Measurements from ENCODE around the gene MED22.

GRCh38 chr9:133306242-133307204, 41.4 kb downstream of the MED22 start:
- TF ChIP-seq, protein P1, sequence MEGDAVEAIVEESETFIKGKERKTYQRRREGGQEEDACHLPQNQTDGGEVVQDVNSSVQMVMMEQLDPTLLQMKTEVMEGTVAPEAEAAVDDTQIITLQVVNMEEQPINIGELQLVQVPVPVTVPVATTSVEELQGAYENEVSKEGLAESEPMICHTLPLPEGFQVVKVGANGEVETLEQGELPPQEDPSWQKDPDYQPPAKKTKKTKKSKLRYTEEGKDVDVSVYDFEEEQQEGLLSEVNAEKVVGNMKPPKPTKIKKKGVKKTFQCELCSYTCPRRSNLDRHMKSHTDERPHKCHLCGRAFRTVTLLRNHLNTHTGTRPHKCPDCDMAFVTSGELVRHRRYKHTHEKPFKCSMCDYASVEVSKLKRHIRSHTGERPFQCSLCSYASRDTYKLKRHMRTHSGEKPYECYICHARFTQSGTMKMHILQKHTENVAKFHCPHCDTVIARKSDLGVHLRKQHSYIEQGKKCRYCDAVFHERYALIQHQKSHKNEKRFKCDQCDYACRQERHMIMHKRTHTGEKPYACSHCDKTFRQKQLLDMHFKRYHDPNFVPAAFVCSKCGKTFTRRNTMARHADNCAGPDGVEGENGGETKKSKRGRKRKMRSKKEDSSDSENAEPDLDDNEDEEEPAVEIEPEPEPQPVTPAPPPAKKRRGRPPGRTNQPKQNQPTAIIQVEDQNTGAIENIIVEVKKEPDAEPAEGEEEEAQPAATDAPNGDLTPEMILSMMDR (IDR thresholded peaks at IDR 0.05) = no peak
- TF ChIP-seq POLR2AphosphoS5 (IDR thresholded peaks at IDR 0.05; ENCODE audit: low read depth, low read length) (no peak), SIN3A (IDR thresholded peaks at IDR 0.05; ENCODE audit: borderline replicate concordance, insufficient read depth, low read depth, low read length) (no peak)
- TF ChIP-seq, protein P2, sequence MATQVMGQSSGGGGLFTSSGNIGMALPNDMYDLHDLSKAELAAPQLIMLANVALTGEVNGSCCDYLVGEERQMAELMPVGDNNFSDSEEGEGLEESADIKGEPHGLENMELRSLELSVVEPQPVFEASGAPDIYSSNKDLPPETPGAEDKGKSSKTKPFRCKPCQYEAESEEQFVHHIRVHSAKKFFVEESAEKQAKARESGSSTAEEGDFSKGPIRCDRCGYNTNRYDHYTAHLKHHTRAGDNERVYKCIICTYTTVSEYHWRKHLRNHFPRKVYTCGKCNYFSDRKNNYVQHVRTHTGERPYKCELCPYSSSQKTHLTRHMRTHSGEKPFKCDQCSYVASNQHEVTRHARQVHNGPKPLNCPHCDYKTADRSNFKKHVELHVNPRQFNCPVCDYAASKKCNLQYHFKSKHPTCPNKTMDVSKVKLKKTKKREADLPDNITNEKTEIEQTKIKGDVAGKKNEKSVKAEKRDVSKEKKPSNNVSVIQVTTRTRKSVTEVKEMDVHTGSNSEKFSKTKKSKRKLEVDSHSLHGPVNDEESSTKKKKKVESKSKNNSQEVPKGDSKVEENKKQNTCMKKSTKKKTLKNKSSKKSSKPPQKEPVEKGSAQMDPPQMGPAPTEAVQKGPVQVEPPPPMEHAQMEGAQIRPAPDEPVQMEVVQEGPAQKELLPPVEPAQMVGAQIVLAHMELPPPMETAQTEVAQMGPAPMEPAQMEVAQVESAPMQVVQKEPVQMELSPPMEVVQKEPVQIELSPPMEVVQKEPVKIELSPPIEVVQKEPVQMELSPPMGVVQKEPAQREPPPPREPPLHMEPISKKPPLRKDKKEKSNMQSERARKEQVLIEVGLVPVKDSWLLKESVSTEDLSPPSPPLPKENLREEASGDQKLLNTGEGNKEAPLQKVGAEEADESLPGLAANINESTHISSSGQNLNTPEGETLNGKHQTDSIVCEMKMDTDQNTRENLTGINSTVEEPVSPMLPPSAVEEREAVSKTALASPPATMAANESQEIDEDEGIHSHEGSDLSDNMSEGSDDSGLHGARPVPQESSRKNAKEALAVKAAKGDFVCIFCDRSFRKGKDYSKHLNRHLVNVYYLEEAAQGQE (IDR thresholded peaks at IDR 0.05; ENCODE audit: insufficient read depth in 1 of 2, low read depth in 2 of 2, low read length in 1 of 2) = no peak
